Lower leg skin (tissue), 4 donors: Measurements from ENCODE around the gene C1orf210. TPM values are rescaled to one million over a fixed set of nuclear protein-coding genes. Genes with fewer than 3 reads are reported as not detected.

Source experiments
- DNase-seq, 2 donors: peaks; one replicate each; pipeline ENCODE4 v3.0.0-alpha.2; 2019; ENCODE audit warnings: low spot score in 2 of 2
- H3K4me3 ChIP-seq: fragments of 200-600 bp; sonication (generic); 2 replicates; pipeline ENCODE4 v1.5.1; 2017; ENCODE audit warnings: mild to moderate bottlenecking, low read depth; ENCODE audit not compliant: poor library complexity, severe bottlenecking
- POLR2A ChIP-seq, 2 donors: fragments of 450-650 bp; IDR thresholded peaks; one replicate each; pipeline ENCODE4 v1.6.1; 2016 to 2017; ENCODE audit warnings: antibody characterized with exemption in 2 of 2, mild to moderate bottlenecking in 1 of 2, moderate library complexity in 1 of 2
- WGBS, 2 donors: methylation state at CpG; one replicate each; pipeline ENCODE4 v1.1.5; 2018; 5-methylcytosine and 5-hydroxymethylcytosine counted together
- intact Hi-C: fragments of 100-400 bp; cut with DNase I; formaldehyde crosslinking; loops from one replicate; pipeline ENCODE4 v1.15.0; 2023; ENCODE audit warnings: low total_unique reads
- total RNA-seq, 4 donors: library from RNA; depleted of rRNA; stranded (reverse); fragments of >200 nt; gene quantifications; one replicate each; pipeline ENCODE4 v1.1.0, GENCODE V29; 2016
- TF ChIP-seq, protein P1 (sequence below), 3 donors: fragments of 450-650 bp; IDR thresholded peaks; one replicate each; pipeline ENCODE4 v1.5.1; 2016; ENCODE audit warnings: antibody characterized with exemption in 3 of 3, mild to moderate bottlenecking in 3 of 3, moderate library complexity in 2 of 3

The C1orf210 gene
- total RNA-seq, 4 donors from 2014 or later = 16.1 to 28.2 (median 25.4) TPM

- 91 to 92% methylated on average over 13 of the region's 13 CpGs for WGBS, 2 donors
- intact Hi-C loops = no loop called here
- TF ChIP-seq, protein P1, sequence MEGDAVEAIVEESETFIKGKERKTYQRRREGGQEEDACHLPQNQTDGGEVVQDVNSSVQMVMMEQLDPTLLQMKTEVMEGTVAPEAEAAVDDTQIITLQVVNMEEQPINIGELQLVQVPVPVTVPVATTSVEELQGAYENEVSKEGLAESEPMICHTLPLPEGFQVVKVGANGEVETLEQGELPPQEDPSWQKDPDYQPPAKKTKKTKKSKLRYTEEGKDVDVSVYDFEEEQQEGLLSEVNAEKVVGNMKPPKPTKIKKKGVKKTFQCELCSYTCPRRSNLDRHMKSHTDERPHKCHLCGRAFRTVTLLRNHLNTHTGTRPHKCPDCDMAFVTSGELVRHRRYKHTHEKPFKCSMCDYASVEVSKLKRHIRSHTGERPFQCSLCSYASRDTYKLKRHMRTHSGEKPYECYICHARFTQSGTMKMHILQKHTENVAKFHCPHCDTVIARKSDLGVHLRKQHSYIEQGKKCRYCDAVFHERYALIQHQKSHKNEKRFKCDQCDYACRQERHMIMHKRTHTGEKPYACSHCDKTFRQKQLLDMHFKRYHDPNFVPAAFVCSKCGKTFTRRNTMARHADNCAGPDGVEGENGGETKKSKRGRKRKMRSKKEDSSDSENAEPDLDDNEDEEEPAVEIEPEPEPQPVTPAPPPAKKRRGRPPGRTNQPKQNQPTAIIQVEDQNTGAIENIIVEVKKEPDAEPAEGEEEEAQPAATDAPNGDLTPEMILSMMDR (IDR thresholded peaks at IDR 0.05) = no peak
- TF ChIP-seq POLR2A (IDR thresholded peaks at IDR 0.05) = no peak
- no peak overlapping the region for H3K4me3 ChIP-seq
- DNase-seq = no peak
Observed at GRCh38 chr1:43309405-43310025, 24.1 kb upstream of the C1orf210 start.

- H3K4me3 ChIP-seq = no peak overlapping the region
- 91 to 98% methylated on average over 19 of the region's 20 CpGs for WGBS, 2 donors
- TF ChIP-seq POLR2A (IDR thresholded peaks at IDR 0.05) = no peak
- TF ChIP-seq, protein P1 (IDR thresholded peaks at IDR 0.05) = no peak
- DNase-seq = no peak
- intact Hi-C loops = no loop called here
Observed at GRCh38 chr1:43308635-43309404, 23.4 kb upstream of the C1orf210 start.

GRCh38 chr1:43307458-43308158 lies 22.2 kb upstream of the C1orf210 start:
- no peak for TF ChIP-seq POLR2A (IDR thresholded peaks at IDR 0.05)
- TF ChIP-seq, protein P1 (IDR thresholded peaks at IDR 0.05) = no peak
- 88 to 95% methylated on average over 8 of the region's 9 CpGs for WGBS, 2 donors
- intact Hi-C loops = no loop called here
- no peak for DNase-seq
- no peak overlapping the region for H3K4me3 ChIP-seq

DNA sequence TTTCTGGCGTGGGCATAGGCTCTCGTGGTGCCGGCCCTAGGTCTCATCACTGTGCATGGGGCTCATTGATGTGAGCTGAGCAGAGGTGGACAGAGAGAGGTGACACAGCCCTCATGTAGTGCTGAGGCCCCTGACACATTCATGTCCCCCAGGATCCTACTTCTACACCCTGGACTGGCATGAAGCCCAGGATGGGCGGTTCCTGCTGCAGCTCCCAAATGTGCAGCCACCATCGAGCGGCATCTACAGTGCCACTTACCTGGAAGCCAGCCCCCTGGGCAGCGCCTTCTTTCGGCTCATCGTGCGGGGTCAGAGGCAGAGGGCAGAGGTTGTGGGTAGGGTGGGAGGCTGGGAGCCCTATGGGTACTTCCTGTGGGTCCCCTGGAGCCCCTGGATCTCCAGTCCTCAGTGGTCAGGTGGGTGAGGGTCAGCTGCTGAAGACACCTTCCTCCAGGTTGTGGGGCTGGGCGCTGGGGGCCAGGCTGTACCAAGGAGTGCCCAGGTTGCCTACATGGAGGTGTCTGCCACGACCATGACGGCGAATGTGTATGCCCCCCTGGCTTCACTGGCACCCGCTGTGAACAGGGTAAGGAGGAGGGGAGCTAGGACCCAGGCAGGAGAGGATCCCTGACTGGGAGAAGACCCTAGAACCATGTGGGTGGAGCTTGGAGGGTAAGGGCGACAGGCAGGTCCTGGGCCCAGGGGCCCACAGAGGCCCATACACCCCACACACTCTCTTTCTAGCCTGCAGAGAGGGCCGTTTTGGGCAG lies 21.5 kb upstream of the C1orf210 start:
- 83 to 87% methylated on average over 15 to 17 of the region's 17 CpGs for WGBS, 2 donors
- H3K4me3 ChIP-seq = no peak overlapping the region

More for the DNA sequence above, 21.5 kb upstream of the C1orf210 start:
- DNase-seq = no peak
- intact Hi-C loops = no loop called here
- TF ChIP-seq, protein P1 (IDR thresholded peaks at IDR 0.05) = no peak
- no peak for TF ChIP-seq POLR2A (IDR thresholded peaks at IDR 0.05)
